Activated naive CD4-positive, alpha-beta T cell treated with anti-CD3 and anti-CD28 coated beads for 36 hours (primary cell): Measurements from ENCODE around the gene HSD17B11. TPM values are rescaled to one million over a fixed set of nuclear protein-coding genes. Genes with fewer than 3 reads are reported as not detected.
A peak's percentile ranks its signal among the peaks of the same experiment; 100 is the strongest.
"Not testable (repeated sequence)": the region's sequence is repeated elsewhere in the genome, so short reads cannot be mapped to it uniquely, and the experiment has no call there.

Experiments used
- CTCF ChIA-PET: fragments of 350-600 bp; sonication (Branson Sonifier 250); formaldehyde crosslinking; loops from one replicate; lab custom pipeline; 2021; ENCODE audit warnings: antibody characterized with exemption; lab: Charles Lee
- DNase-seq: peaks from one replicate; pipeline ENCODE4 v3.0.0-alpha.2; 2020
- H3K27ac Mint-ChIP-seq: one replicate; pipeline ENCODE4 v1.8.0; 2021; ENCODE audit warnings: mild to moderate bottlenecking, mixed read lengths
- H3K27me3 Mint-ChIP-seq: one replicate; pipeline ENCODE4 v1.8.0; 2021; ENCODE audit warnings: low read depth, mixed read lengths
- H3K36me3 Mint-ChIP-seq: one replicate; pipeline ENCODE4 v1.8.0; 2021; ENCODE audit warnings: low read depth, mixed read lengths
- H3K4me1 Mint-ChIP-seq: one replicate; pipeline ENCODE4 v1.8.0; 2021; ENCODE audit warnings: low read depth, mixed read lengths
- H3K4me3 Mint-ChIP-seq: one replicate; pipeline ENCODE4 v1.8.0; 2021; ENCODE audit warnings: mild to moderate bottlenecking, moderate library complexity, mixed read lengths
- H3K9me3 Mint-ChIP-seq: one replicate; pipeline ENCODE4 v1.8.0; 2021; ENCODE audit warnings: mixed read lengths
- intact Hi-C: fragments of 100-400 bp; cut with micrococcal nuclease; formaldehyde crosslinking; loops from one replicate; pipeline ENCODE4 v1.15.1; 2023
- total RNA-seq, 2 experiments: library from RNA; stranded (reverse); gene quantifications; one replicate each; pipeline ENCODE4 v1.2.3, GENCODE V29; 2021

The HSD17B11 gene
- total RNA-seq, 2 experiments from 2014 or later = 14.2 to 15.9 TPM

GRCh38 chr4:87399954-87400353, 9.0 kb upstream of the HSD17B11 start:
- peaks cover 2% of the 10 kb centered on the region for H3K9me3 Mint-ChIP-seq
- intact Hi-C loops = no loop called here
- H3K4me3 Mint-ChIP-seq = no peak overlapping the region
- no peak overlapping the region for H3K27ac Mint-ChIP-seq
- no peaks in the 10 kb centered on the region for H3K27me3 Mint-ChIP-seq
- CTCF ChIA-PET = interaction anchor here (0.9 to 1.6 kb wide), 3 partner anchors 9 to 23 kb away, joined by 3 to 5 read pairs (median 3); partner anchors contain the start of gene HSD17B11
- H3K4me1 Mint-ChIP-seq = no peaks in the 10 kb centered on the region
- no peaks in the 10 kb centered on the region for H3K36me3 Mint-ChIP-seq
- DNase-seq = no peak

- DNase-seq = no peak
- no peaks in the 10 kb centered on the region for H3K4me1 Mint-ChIP-seq
- no peak overlapping the region for H3K27ac Mint-ChIP-seq
- H3K36me3 Mint-ChIP-seq = no peaks in the 10 kb centered on the region
- no peak overlapping the region for H3K4me3 Mint-ChIP-seq
- CTCF ChIA-PET = interaction anchor here (1.6 kb wide), 1 partner anchor 20 kb away, joined by 3 read pairs; no protein-coding TSS in a partner anchor
- intact Hi-C loops = no loop called here
- H3K27me3 Mint-ChIP-seq = no peaks in the 10 kb centered on the region
- H3K9me3 Mint-ChIP-seq = peaks cover 2% of the 10 kb centered on the region
Measured at GRCh38 chr4:87399148-87399547, 8.2 kb upstream of the HSD17B11 start.

GRCh38 chr4:87395851-87396250, 4.9 kb upstream of the HSD17B11 start:
- H3K4me1 Mint-ChIP-seq, H3K36me3 Mint-ChIP-seq, H3K27me3 Mint-ChIP-seq, H3K4me3 Mint-ChIP-seq, intact Hi-C loops, H3K9me3 Mint-ChIP-seq, DNase-seq, H3K27ac Mint-ChIP-seq: not testable (repeated sequence)
- CTCF ChIA-PET = interaction anchor here (1.4 kb wide), 1 partner anchor 69 kb away, joined by 3 read pairs; no protein-coding TSS in a partner anchor

GRCh38 chr4:87395073-87395472, 4.1 kb upstream of the HSD17B11 start:
- H3K4me1 Mint-ChIP-seq, intact Hi-C loops, H3K27me3 Mint-ChIP-seq, H3K9me3 Mint-ChIP-seq, DNase-seq, H3K27ac Mint-ChIP-seq, H3K36me3 Mint-ChIP-seq, CTCF ChIA-PET: not testable (repeated sequence)
- peak overlapping the region; percentile 30 for H3K4me3 Mint-ChIP-seq

- Mint-ChIP-seq H3K4me3 (no peak overlapping the region), H3K9me3 (no peaks in the 10 kb centered on the region), H3K4me1 (peaks cover 28% of the 10 kb centered on the region), H3K27me3 (no peaks in the 10 kb centered on the region), H3K27ac (no peak overlapping the region), H3K36me3 (no peaks in the 10 kb centered on the region)
- CTCF ChIA-PET = interaction anchor here (0.6 to 2.1 kb wide), 4 partner anchors 10 to 33 kb away, joined by 5 to 20 read pairs (median 7); no protein-coding TSS in a partner anchor
- DNase-seq = no peak
- intact Hi-C loops = no loop called here
Measured at GRCh38 chr4:87392183-87392582, 1.2 kb upstream of the HSD17B11 start.

- H3K27ac Mint-ChIP-seq = peak overlapping the region; percentile 82
- no peaks in the 10 kb centered on the region for H3K9me3 Mint-ChIP-seq
- H3K4me3 Mint-ChIP-seq = peak overlapping the region; percentile 78
- intact Hi-C loops = loop anchor here (1.0 kb wide), 1 partner anchor 31 kb away; the partner anchor contains the start of gene NUDT9
- CTCF ChIA-PET = interaction anchor here (0.6 to 2.1 kb wide), 9 partner anchors 9 to 896 kb away, joined by 3 to 20 read pairs (median 5); no protein-coding TSS in a partner anchor
- peaks cover 31% of the 10 kb centered on the region for H3K4me1 Mint-ChIP-seq
- no peaks in the 10 kb centered on the region for H3K36me3 Mint-ChIP-seq
- no peaks in the 10 kb centered on the region for H3K27me3 Mint-ChIP-seq
- DNase-seq = no peak
Measured at GRCh38 chr4:87391576-87392054, 627 bp upstream of the HSD17B11 start.

GRCh38 chr4:87390551-87390890, 467 bp downstream of the HSD17B11 start:
- no peaks in the 10 kb centered on the region for H3K36me3 Mint-ChIP-seq
- H3K27me3 Mint-ChIP-seq = no peaks in the 10 kb centered on the region

GRCh38 chr4:87390055-87390454, 933 bp downstream of the HSD17B11 start:
- peak overlapping the region; percentile 44 for H3K27ac Mint-ChIP-seq
- DNase-seq, H3K9me3 Mint-ChIP-seq, intact Hi-C loops, H3K27me3 Mint-ChIP-seq, H3K36me3 Mint-ChIP-seq: not testable (repeated sequence)
- CTCF ChIA-PET = interaction anchor here (0.6 to 2.2 kb wide), 6 partner anchors 14 to 588 kb away, joined by 3 to 20 read pairs (median 5); no protein-coding TSS in a partner anchor
- H3K4me3 Mint-ChIP-seq = peak overlapping the region; percentile 78
- peaks cover 34% of the 10 kb centered on the region for H3K4me1 Mint-ChIP-seq

More at GRCh38 chr4:87390551-87390890, 467 bp downstream of the HSD17B11 start:
- Mint-ChIP-seq H3K9me3 (no peaks in the 10 kb centered on the region), H3K4me1 (peaks cover 31% of the 10 kb centered on the region), H3K4me3 (peak overlapping the region; percentile 78), H3K27ac (peak overlapping the region; percentile 82)
- CTCF ChIA-PET = interaction anchor here (0.5 to 2.1 kb wide), 11 partner anchors 9 to 895 kb away, joined by 3 to 20 read pairs (median 4); no protein-coding TSS in a partner anchor
- no peak for DNase-seq
- intact Hi-C loops = no loop called here

- DNase-seq = no peak
- Mint-ChIP-seq H3K9me3 (peaks cover 8% of the 10 kb centered on the region), H3K27ac (no peak overlapping the region), H3K4me1 (peaks cover 37% of the 10 kb centered on the region), H3K36me3 (peaks cover 2% of the 10 kb centered on the region), H3K4me3 (peak overlapping the region; percentile 78), H3K27me3 (no peaks in the 10 kb centered on the region)
- CTCF ChIA-PET = interaction anchor here (1.4 to 2.2 kb wide), 4 partner anchors 11 to 76 kb away, joined by 3 to 17 read pairs (median 8); partner anchors contain the start of gene NUDT9
- intact Hi-C loops = no loop called here
Measured at GRCh38 chr4:87388901-87389300, 2.1 kb downstream of the HSD17B11 start.

- H3K27ac Mint-ChIP-seq = no peak overlapping the region
- H3K4me1 Mint-ChIP-seq = peaks cover 41% of the 10 kb centered on the region
- CTCF ChIA-PET = interaction anchor here (1.0 to 2.2 kb wide), 3 partner anchors 9 to 89 kb away, joined by 3 to 11 read pairs (median 4); no protein-coding TSS in a partner anchor
- peaks cover 2% of the 10 kb centered on the region for H3K36me3 Mint-ChIP-seq
- intact Hi-C loops = no loop called here
- DNase-seq = no peak
- H3K4me3 Mint-ChIP-seq = no peak overlapping the region
- H3K9me3 Mint-ChIP-seq = peaks cover 8% of the 10 kb centered on the region
- H3K27me3 Mint-ChIP-seq = no peaks in the 10 kb centered on the region
Measured at GRCh38 chr4:87387237-87387636, 3.8 kb downstream of the HSD17B11 start.

- H3K9me3 Mint-ChIP-seq, DNase-seq, H3K27me3 Mint-ChIP-seq, H3K27ac Mint-ChIP-seq, H3K36me3 Mint-ChIP-seq, intact Hi-C loops, H3K4me3 Mint-ChIP-seq, CTCF ChIA-PET: not testable (repeated sequence)
- H3K4me1 Mint-ChIP-seq = peaks cover 32% of the 10 kb centered on the region
Measured at GRCh38 chr4:87384466-87385132, 6.4 kb downstream of the HSD17B11 start.

GRCh38 chr4:87382931-87383330, 8.1 kb downstream of the HSD17B11 start:
- no peak for DNase-seq
- CTCF ChIA-PET = interaction anchor here (1.1 to 1.7 kb wide), 2 partner anchors 9 to 84 kb away, joined by 3 to 8 read pairs; partner anchors contain the start of gene HSD17B11
- Mint-ChIP-seq H3K27ac (peak overlapping the region; percentile 22), H3K4me3 (no peak overlapping the region), H3K4me1 (peaks cover 19% of the 10 kb centered on the region), H3K27me3 (no peaks in the 10 kb centered on the region), H3K9me3 (peaks cover 8% of the 10 kb centered on the region), H3K36me3 (peaks cover 6% of the 10 kb centered on the region)
- intact Hi-C loops = no loop called here
